ENCODE data around the gene CHMP2B.

DNA sequence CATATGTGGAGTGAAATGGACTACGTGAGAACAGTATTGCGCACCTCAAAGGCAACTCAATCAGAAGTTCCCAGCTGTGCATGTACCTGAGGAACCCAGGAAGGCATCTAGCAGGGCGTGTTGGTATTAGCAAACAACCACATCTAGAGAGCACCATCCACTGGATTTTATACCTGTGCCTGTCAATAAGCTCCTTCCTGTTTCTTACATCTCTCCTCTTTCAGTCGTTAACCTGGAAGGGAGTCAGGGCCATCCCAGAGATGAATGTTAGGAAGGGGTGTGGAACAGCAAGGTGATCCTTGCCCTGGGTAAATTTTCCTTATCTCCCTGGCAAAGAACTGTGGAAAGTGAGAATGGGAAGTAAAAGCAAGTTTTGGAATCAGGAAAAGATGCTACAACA, 29.6 kb upstream of the CHMP2B start:
- TF ChIP-seq, protein P1, sequence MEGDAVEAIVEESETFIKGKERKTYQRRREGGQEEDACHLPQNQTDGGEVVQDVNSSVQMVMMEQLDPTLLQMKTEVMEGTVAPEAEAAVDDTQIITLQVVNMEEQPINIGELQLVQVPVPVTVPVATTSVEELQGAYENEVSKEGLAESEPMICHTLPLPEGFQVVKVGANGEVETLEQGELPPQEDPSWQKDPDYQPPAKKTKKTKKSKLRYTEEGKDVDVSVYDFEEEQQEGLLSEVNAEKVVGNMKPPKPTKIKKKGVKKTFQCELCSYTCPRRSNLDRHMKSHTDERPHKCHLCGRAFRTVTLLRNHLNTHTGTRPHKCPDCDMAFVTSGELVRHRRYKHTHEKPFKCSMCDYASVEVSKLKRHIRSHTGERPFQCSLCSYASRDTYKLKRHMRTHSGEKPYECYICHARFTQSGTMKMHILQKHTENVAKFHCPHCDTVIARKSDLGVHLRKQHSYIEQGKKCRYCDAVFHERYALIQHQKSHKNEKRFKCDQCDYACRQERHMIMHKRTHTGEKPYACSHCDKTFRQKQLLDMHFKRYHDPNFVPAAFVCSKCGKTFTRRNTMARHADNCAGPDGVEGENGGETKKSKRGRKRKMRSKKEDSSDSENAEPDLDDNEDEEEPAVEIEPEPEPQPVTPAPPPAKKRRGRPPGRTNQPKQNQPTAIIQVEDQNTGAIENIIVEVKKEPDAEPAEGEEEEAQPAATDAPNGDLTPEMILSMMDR (conservative IDR thresholded peaks at IDR 0.05 in 1 of 2, IDR thresholded peaks at IDR 0.05 in 1 of 2; ENCODE audit: low read depth in 1 of 2, low read length in 2 of 2) = no peak
- no peak for TF ChIP-seq EZH2 (IDR thresholded peaks at IDR 0.05; ENCODE audit: low read length, missing control alignments)
